Esophagus mucosa (tissue), 1 donor: ENCODE results near the gene UBE2I. TPM values are rescaled to one million over a fixed set of nuclear protein-coding genes. Genes with fewer than 3 reads are reported as not detected.
"Not testable (repeated sequence)": the region's sequence is repeated elsewhere in the genome, so short reads cannot be mapped to it uniquely, and the experiment has no call there.

Experiments used
- ATAC-seq: fragments of 200-7000 bp; cut with Tn5 transposase; one replicate; pipeline ENCODE4 v1.9.1; 2020
- total RNA-seq: library from RNA; stranded (reverse); gene quantifications from one replicate; pipeline ENCODE4 v1.2.4, GENCODE V29; 2023
- donor health status: DM: yes; HTN: yes; CAD: no.

UBE2I gene
- 93.1 TPM for total RNA-seq

- peak; percentile 87 for ATAC-seq
Observed at GRCh38 chr16:1308977-1309885, at the start of gene UBE2I. Gene UBE2I (plus strand): TSS chr16:1309636. CDS start chr16:1314031, 4,395 bp downstream.

GRCh38 chr16:1259760-1260068, 49.7 kb upstream of the UBE2I start:
- no peak for ATAC-seq

- no peak for ATAC-seq
Observed at GRCh38 chr16:1260101-1260680, 49.2 kb upstream of the UBE2I start.

GRCh38 chr16:1261131-1261892, 48.1 kb upstream of the UBE2I start:
- no peak for ATAC-seq

GRCh38 chr16:1262210-1262845, 47.1 kb upstream of the UBE2I start:
- ATAC-seq = no peak

- ATAC-seq = no peak
Observed at GRCh38 chr16:1262846-1263221, 46.6 kb upstream of the UBE2I start.

GRCh38 chr16:1263591-1264344, 45.7 kb upstream of the UBE2I start:
- no peak for ATAC-seq

GRCh38 chr16:1264345-1265089, 44.9 kb upstream of the UBE2I start:
- ATAC-seq = no peak

GRCh38 chr16:1265090-1265630, 44.3 kb upstream of the UBE2I start:
- ATAC-seq = no peak

- ATAC-seq = no peak
Observed at GRCh38 chr16:1265826-1266225, 43.6 kb upstream of the UBE2I start.

- ATAC-seq = not testable (repeated sequence)
Observed at GRCh38 chr16:1269418-1269817, 40.0 kb upstream of the UBE2I start.

GRCh38 chr16:1271380-1271723, 38.1 kb upstream of the UBE2I start:
- ATAC-seq = no peak

GRCh38 chr16:1271724-1272413, 37.6 kb upstream of the UBE2I start:
- ATAC-seq = not testable (repeated sequence)

- no peak for ATAC-seq
Observed at GRCh38 chr16:1272453-1273198, 36.8 kb upstream of the UBE2I start.

GRCh38 chr16:1273816-1274215, 35.6 kb upstream of the UBE2I start:
- ATAC-seq = no peak

- no peak for ATAC-seq
Observed at GRCh38 chr16:1274767-1275166, 34.7 kb upstream of the UBE2I start.

- no peak for ATAC-seq
Observed at GRCh38 chr16:1275791-1276579, 33.5 kb upstream of the UBE2I start.

GRCh38 chr16:1276580-1276878, 32.9 kb upstream of the UBE2I start:
- ATAC-seq = no peak

GRCh38 chr16:1277151-1277598, 32.3 kb upstream of the UBE2I start:
- no peak for ATAC-seq
